Activated CD8-positive, alpha-beta T cell treated with anti-CD3 and anti-CD28 coated beads for 36 hours (primary cell): ENCODE measurements around the gene FAM3B. TPM values are rescaled to one million over a fixed set of nuclear protein-coding genes. Genes with fewer than 3 reads are reported as not detected.
A peak's percentile ranks its signal among the peaks of the same experiment; 100 is the strongest.
"Not testable (repeated sequence)": the region's sequence is repeated elsewhere in the genome, so short reads cannot be mapped to it uniquely, and the experiment has no call there.

ENCODE experiments used
- ATAC-seq: fragments of 200-7000 bp; cut with Tn5 transposase; one replicate; pipeline ENCODE4 v1.10.0; 2021; ENCODE audit warnings: mild to moderate bottlenecking, moderate library complexity
- CTCF ChIA-PET: fragments of 350-600 bp; sonication (Branson Sonifier 250); formaldehyde crosslinking; loops from one replicate; lab custom pipeline; 2021; ENCODE audit warnings: antibody characterized with exemption; lab: Charles Lee
- POLR2A ChIA-PET: fragments of 350-600 bp; sonication (Branson Sonifier 250); formaldehyde crosslinking; loops from one replicate; lab custom pipeline; 2021; ENCODE audit warnings: antibody characterized with exemption; lab: Charles Lee
- DNase-seq: peaks from one replicate; pipeline ENCODE4 v3.0.0-alpha.2; 2020
- H3K27ac Mint-ChIP-seq: one replicate; pipeline ENCODE4 v1.8.0; 2021; ENCODE audit warnings: mild to moderate bottlenecking, mixed read lengths
- H3K27me3 Mint-ChIP-seq: one replicate; pipeline ENCODE4 v1.8.0; 2021; ENCODE audit warnings: mixed read lengths
- H3K36me3 Mint-ChIP-seq: one replicate; pipeline ENCODE4 v1.8.0; 2021; ENCODE audit warnings: low read depth, mixed read lengths
- H3K4me1 Mint-ChIP-seq: one replicate; pipeline ENCODE4 v1.8.0; 2021; ENCODE audit warnings: low read depth, mixed read lengths
- H3K4me3 Mint-ChIP-seq: one replicate; pipeline ENCODE4 v1.8.0; 2021; ENCODE audit warnings: mild to moderate bottlenecking, moderate library complexity, mixed read lengths
- H3K9me3 Mint-ChIP-seq: one replicate; pipeline ENCODE4 v1.8.0; 2021; ENCODE audit warnings: mixed read lengths
- CTCF ChIP-seq: fragments of 200-600 bp; IDR thresholded peaks from one replicate; pipeline ENCODE4 v1.8.0; 2022; ENCODE audit warnings: antibody characterized with exemption, mild to moderate bottlenecking
- intact Hi-C: fragments of 100-400 bp; cut with micrococcal nuclease; formaldehyde crosslinking; loops from one replicate; pipeline ENCODE4 v1.10.0; 2022
- total RNA-seq, 2 experiments: library from RNA; stranded (reverse); gene quantifications; one replicate each; pipeline ENCODE4 v1.2.3, GENCODE V29; 2021

The FAM3B gene
- total RNA-seq, 2 experiments from 2014 or later = not detected

DNA sequence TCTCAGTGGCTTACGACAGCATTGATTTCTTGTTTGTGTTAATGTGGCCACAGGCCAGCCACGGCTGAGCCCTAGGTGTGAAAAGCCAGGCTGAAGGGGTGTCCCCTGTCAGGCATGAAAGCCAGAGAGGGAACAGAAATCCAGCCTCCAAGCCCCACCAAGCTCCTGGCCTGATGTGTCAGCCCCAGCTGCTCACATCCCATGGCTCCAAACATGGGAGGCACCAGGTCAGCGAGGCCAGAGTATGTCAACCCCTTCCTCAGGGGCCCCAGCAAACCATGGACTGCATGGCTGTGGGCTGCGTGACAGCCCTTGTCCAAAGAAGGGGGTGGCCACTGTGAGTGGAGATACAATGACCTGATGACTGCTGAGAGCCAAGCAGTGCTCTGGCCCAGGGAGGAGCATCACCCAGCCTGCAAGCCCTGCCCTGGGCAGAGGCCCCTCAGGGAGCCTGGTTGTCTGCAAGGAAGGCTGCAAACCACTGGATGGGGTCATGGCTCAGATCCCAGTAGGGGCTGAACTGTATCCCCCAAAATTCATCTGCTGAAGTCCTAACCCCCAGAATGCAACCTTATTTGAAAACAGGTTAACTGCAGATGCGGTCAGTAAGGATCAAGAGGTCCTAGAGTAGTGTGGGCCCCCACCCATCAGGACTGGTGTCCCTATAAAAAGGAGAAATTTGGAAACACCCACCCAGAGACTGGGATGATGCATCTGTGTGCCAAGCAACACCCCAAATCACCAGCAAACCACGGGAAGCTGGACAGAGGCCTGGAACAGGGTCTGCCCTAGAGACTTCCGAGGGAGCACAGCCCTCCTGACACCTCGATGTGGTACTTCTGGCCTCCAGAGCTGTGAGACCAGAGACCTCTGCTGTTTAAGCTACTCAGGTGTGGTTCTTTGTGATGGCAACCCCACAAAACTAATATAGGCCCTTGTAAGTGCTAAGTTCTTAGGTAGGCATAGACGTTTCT lies 41.9 kb downstream of the FAM3B start:
- peaks cover 19% of the 10 kb centered on the region for H3K4me1 Mint-ChIP-seq
- ChIA-PET POLR2A (interaction anchor here (0.8 kb wide), 1 partner anchor 11 kb away, joined by 4 read pairs; no protein-coding TSS in a partner anchor), CTCF (interaction anchor here (0.9 kb wide), 1 partner anchor 10 kb away, joined by 3 read pairs; no protein-coding TSS in a partner anchor)
- no peaks in the 10 kb centered on the region for H3K9me3 Mint-ChIP-seq
- H3K4me3 Mint-ChIP-seq = no peak overlapping the region
- H3K27me3 Mint-ChIP-seq = no peaks in the 10 kb centered on the region
- no peak for TF ChIP-seq CTCF
- ATAC-seq (no peak), DNase-seq (no peak)
- H3K36me3 Mint-ChIP-seq = no peaks in the 10 kb centered on the region
- intact Hi-C loops = no loop called here
- H3K27ac Mint-ChIP-seq = no peak overlapping the region

GRCh38 chr21:41359286-41359685 lies 42.7 kb downstream of the FAM3B start:
- ATAC-seq (no peak), DNase-seq (no peak)
- H3K9me3 Mint-ChIP-seq = no peaks in the 10 kb centered on the region
- intact Hi-C loops = no loop called here
- ChIA-PET CTCF (no interaction called here), POLR2A (interaction anchor here (0.8 kb wide), 1 partner anchor 10 kb away, joined by 4 read pairs; no protein-coding TSS in a partner anchor)
- no peak for TF ChIP-seq CTCF
- no peak overlapping the region for H3K27ac Mint-ChIP-seq
- no peak overlapping the region for H3K4me3 Mint-ChIP-seq
- no peaks in the 10 kb centered on the region for H3K27me3 Mint-ChIP-seq
- H3K4me1 Mint-ChIP-seq = peaks cover 25% of the 10 kb centered on the region
- H3K36me3 Mint-ChIP-seq = no peaks in the 10 kb centered on the region

DNA sequence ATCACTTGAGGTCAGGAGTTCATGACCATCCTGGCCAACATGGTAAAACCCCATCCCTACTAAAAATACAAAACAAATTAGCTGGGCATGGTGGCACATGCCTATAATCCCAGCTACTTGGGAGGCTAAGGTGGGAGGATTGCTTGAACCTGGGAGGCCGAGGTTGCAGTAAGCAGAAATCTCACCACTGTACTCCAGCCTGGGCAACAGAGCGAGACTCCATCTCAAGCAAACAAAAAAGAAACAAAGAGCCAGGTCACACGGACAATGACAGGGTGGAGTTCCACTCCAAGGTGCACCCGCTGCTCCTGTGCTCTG lies 43.1 kb downstream of the FAM3B start:
- H3K27me3 Mint-ChIP-seq, CTCF ChIA-PET, H3K9me3 Mint-ChIP-seq, H3K4me3 Mint-ChIP-seq, intact Hi-C loops, H3K36me3 Mint-ChIP-seq, POLR2A ChIA-PET, ATAC-seq, DNase-seq: not testable (repeated sequence)
- H3K27ac Mint-ChIP-seq = peak overlapping the region; percentile 23
- H3K4me1 Mint-ChIP-seq = peaks cover 29% of the 10 kb centered on the region

DNA sequence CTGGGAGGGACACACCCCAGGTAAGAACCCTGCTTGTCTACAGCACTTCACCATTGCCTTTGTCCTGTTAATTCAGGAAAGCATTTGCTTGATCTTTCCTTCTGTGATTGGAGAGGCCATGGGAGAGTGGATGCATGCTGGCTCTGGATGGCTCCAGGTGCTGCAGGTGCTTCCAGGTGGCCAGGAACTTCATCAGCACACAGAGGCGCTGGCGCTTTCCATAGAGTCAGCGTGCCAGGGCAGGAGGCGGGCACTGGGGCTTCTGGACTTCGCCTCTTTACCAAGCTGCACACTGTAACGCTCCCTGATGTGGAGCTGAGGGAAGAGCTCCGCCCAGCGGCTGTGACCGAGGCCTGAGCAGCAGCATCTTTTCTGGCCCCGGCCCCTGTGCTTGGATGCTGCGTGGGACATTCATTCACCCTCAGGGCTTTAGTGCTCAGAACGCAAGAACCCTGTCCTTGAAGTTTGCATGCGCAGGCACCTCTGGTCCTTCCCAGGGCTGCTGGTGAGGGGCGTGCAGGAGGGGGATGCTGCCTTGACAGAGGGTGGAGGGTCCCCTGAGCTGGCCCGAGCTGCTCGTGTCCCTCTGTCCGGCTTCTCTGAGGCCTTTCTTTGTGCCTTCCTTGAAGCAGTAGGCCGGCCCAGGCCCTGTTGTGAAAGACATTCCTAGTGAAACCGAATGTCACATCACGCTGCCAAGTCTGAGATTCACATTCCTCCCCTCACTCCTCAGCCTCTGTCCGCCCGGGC lies 43.6 kb downstream of the FAM3B start:
- no peak for TF ChIP-seq CTCF
- ChIA-PET CTCF (no interaction called here), POLR2A (interaction anchor here (1.4 to 1.9 kb wide), 3 partner anchors 9 to 65 kb away, joined by 3 to 10 read pairs (median 7); partner anchors contain the start of gene MX1)
- no peak for DNase-seq
- Mint-ChIP-seq H3K4me1 (peaks cover 34% of the 10 kb centered on the region), H3K27me3 (no peaks in the 10 kb centered on the region), H3K4me3 (no peak overlapping the region), H3K27ac (no peak overlapping the region), H3K36me3 (peaks cover 2% of the 10 kb centered on the region), H3K9me3 (no peaks in the 10 kb centered on the region)
- ATAC-seq = no peak
- intact Hi-C loops = no loop called here

- intact Hi-C loops = no loop called here
- ATAC-seq (no peak), DNase-seq (no peak)
- Mint-ChIP-seq H3K4me3 (peak overlapping the region; percentile 72), H3K27me3 (no peaks in the 10 kb centered on the region), H3K9me3 (no peaks in the 10 kb centered on the region), H3K36me3 (peaks cover 3% of the 10 kb centered on the region), H3K4me1 (peaks cover 37% of the 10 kb centered on the region), H3K27ac (peak overlapping the region; percentile 96)
- ChIA-PET CTCF (interaction anchor here (1.0 to 1.1 kb wide), 2 partner anchors 76 to 78 kb away, joined by 3 to 4 read pairs; no protein-coding TSS in a partner anchor), POLR2A (interaction anchor here (0.6 to 1.9 kb wide), 5 partner anchors 9 to 67 kb away, joined by 3 to 10 read pairs (median 3); partner anchors contain the start of gene MX1)
- no peak for TF ChIP-seq CTCF
Observed at GRCh38 chr21:41361053-41361785, 44.6 kb downstream of the FAM3B start.
